IgD-negative memory B cell (primary cell): Measurements from ENCODE around the gene LRRN3. TPM values are rescaled to one million over a fixed set of nuclear protein-coding genes. Genes with fewer than 3 reads are reported as not detected.
A peak's percentile ranks its signal among the peaks of the same experiment; 100 is the strongest.

ENCODE experiments used
- H3K27ac Mint-ChIP-seq, 3 donors: one replicate each; pipeline ENCODE4 v1.8.0; 2020 to 2022; ENCODE audit warnings: mild to moderate bottlenecking in 3 of 3, mixed read lengths in 3 of 3, moderate library complexity in 1 of 3
- H3K27me3 Mint-ChIP-seq: one replicate; pipeline ENCODE4 v1.8.0; 2021; ENCODE audit warnings: mixed read lengths
- H3K36me3 Mint-ChIP-seq: one replicate; pipeline ENCODE4 v1.8.0; 2020; ENCODE audit warnings: mild to moderate bottlenecking, mixed read lengths
- H3K4me1 Mint-ChIP-seq, 3 donors: one replicate each; pipeline ENCODE4 v1.8.0; 2020 to 2022; ENCODE audit warnings: mixed read lengths in 3 of 3, mild to moderate bottlenecking in 1 of 3
- H3K4me3 Mint-ChIP-seq, 4 donors: one replicate each; pipeline ENCODE4 v1.8.0; 2020 to 2022; ENCODE audit warnings: mild to moderate bottlenecking in 4 of 4, mixed read lengths in 4 of 4, moderate library complexity in 3 of 4
- H3K9me3 Mint-ChIP-seq, 3 donors: one replicate each; pipeline ENCODE4 v1.8.0; 2020 to 2021; ENCODE audit warnings: mixed read lengths in 3 of 3, mild to moderate bottlenecking in 1 of 3
- polyA plus RNA-seq: library from polyadenylated mRNA; unstranded; fragments of 300-500 nt; fragmentation: Illumina TruSeq; gene quantifications from one replicate; pipeline ENCODE4 v1.2.3, GENCODE V29; 2021

Gene LRRN3
- polyA plus RNA-seq, 1 donor from 2014 or later: 2.7 TPM

DNA sequence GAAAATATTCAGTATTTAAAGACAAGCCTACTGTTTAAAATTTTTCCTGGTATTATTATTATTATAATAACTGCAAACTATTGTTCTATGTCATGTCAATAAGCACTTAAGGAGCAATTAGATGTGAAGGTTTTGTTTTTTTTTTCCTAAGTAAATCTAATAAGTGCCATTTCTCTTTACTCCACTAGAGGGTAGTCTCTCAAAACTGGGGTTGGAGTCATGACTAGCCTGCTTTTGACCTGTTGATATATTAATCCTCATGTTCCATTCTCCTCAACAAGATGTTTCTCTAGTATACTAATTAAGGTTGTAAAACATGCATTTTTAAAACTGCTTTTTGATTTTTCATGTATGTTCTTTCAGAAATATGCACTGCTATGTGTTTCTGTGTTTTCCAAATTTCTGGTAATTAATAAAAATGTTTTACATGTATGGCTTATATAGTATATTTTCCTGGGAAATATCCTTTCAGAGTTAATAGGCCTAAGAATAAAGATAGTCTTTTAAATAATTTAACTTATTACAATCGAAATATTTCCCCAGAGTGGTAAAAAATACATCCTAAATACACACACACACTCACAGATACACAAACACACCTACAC, 1.0 kb upstream of the LRRN3 start:
- Mint-ChIP-seq H3K27me3 (no peaks in the 10 kb centered on the region), H3K36me3 (peaks cover 1% of the 10 kb centered on the region), H3K4me1 (no peaks in the 10 kb centered on the region), H3K4me3 (no peak overlapping the region), H3K9me3 (peaks cover 0 to 5% (median 2%) of the 10 kb centered on the region in 3 donors), H3K27ac (no peak overlapping the region)

DNA sequence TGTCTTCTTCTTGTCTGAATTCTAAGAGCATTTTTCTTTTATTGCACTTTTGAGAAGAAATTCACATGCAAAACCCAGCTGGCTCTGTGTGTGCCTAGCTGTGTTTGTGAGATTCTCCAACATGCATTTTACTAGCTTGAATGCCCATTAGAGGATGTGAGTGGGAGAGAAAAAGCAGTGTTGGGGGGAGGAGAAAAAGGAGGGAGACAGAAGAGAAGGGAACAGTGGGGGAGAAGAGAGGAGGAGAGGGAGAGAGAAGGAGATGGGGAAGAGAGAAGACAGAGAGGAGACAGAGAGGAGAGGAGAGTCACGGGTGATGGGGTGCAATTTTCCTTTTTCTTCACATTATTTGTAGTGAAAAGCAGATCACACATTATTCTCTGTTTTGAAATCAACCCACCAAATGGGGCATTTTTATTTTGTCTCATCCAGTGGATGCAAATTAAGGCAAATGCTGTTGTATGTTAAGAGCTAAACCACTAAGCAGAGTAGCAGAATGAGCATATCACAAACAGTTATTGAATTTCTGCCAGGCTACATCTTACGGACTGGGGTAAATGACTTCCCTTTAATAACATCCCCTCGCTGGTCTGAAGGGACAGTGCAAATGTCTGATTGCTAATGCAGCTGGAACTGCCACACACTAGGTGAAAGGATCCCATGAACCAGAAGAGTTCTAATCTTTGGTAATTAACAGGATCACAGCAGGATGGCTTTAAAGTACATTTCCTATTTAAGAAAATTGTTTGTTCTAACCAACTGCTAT, 849 bp downstream of the LRRN3 start:
- H3K4me3 Mint-ChIP-seq: peak overlapping the region in 2 of 4 donors; percentile 61 to 68
- no peaks in the 10 kb centered on the region for H3K4me1 Mint-ChIP-seq
- no peaks in the 10 kb centered on the region for H3K9me3 Mint-ChIP-seq
- no peak overlapping the region for H3K27ac Mint-ChIP-seq
- H3K27me3 Mint-ChIP-seq: no peaks in the 10 kb centered on the region
- no peaks in the 10 kb centered on the region for H3K36me3 Mint-ChIP-seq

DNA sequence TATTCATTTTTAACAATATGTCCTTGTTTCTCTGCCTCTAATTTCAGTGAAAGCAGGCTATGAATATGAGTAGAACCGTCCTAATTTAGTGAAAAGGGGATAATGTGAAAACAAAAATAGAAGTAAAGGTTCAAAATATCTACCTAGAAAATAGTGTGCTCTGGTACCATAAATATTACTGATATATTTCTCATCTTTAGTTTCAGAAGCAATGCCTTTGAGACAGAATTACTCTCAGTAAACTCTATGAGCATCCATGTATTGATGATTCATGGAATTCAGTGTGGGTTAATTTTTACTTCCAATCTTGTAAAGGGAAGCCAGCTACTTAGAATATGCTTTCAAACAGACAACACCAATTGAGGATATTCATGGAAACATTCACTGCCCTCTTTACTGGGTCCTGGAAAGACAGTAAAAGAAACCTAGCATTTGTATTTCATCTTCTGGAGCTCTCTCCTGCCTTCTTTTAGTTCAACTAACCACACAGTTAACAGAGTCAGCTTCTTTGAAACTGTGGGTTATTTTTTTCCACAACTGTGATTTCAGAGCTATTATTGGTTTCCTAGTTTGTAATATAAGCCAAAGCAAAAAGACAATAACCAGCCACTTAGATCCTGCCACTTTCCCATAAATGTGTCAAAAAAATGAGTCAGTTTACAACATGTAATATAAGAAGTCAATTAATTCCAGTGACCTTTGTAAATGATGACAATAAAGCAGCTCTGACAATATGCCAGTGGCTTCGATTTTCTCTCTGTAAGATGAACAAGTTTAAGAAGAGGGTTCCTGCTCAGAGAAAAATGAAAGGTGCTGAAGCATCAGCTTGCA, 1.7 kb downstream of the LRRN3 start:
- no peaks in the 10 kb centered on the region for H3K36me3 Mint-ChIP-seq

DNA sequence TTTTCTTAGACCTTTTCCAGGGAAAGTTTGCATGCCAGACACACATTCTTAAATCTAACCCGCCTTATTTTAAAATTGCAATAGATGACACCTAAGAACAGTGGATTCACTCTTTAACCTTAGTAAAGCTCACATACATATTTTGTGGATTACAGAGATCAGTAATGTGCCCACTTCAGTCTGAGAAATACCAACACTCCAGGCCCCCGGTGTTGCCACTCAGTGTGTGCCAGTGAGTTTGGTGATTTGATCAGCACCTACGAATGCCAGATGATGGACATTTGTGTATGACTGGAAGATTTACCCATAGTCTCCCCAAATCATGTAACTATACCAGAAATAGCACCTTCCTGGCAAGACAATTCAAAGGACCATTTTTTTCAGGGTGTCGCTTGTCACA, 2.6 kb downstream of the LRRN3 start:
- Mint-ChIP-seq H3K4me3 (peak overlapping the region in 1 of 4 donors; percentile 59), H3K27me3 (no peaks in the 10 kb centered on the region), H3K4me1 (peaks cover under 1 to 2% (median 2%) of the 10 kb centered on the region in 3 donors), H3K36me3 (no peaks in the 10 kb centered on the region), H3K9me3 (no peaks in the 10 kb centered on the region), H3K27ac (peak overlapping the region in 1 of 3 donors; percentile 20)

More for the DNA sequence above, 1.7 kb downstream of the LRRN3 start:
- Mint-ChIP-seq H3K4me3 (peak overlapping the region in 1 of 4 donors; percentile 59), H3K27me3 (no peaks in the 10 kb centered on the region), H3K4me1 (no peaks in the 10 kb centered on the region), H3K27ac (no peak overlapping the region), H3K9me3 (no peaks in the 10 kb centered on the region)

DNA sequence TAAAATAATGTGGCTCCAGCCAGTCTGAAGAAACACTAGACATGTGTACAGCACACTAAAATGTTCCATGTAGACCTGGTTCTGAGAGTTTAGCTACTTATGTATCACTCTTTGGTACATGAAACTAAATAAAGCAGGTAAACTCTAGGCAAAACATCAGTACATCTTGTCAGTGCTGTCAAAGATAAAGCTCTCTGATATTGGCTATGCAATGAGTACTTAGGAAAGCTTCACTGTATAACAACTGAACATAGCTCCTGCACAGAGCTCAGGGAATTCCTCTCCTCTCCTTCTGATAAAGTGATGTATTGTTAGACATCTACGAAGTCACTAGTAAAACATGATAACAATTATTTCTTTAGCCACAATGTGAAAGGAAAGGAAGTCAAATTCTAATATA, 3.5 kb downstream of the LRRN3 start:
- Mint-ChIP-seq H3K4me1 (peaks cover 4 to 10% (median 8%) of the 10 kb centered on the region in 3 donors), H3K9me3 (no peaks in the 10 kb centered on the region), H3K27ac (no peak overlapping the region), H3K27me3 (no peaks in the 10 kb centered on the region), H3K4me3 (no peak overlapping the region), H3K36me3 (no peaks in the 10 kb centered on the region)

DNA sequence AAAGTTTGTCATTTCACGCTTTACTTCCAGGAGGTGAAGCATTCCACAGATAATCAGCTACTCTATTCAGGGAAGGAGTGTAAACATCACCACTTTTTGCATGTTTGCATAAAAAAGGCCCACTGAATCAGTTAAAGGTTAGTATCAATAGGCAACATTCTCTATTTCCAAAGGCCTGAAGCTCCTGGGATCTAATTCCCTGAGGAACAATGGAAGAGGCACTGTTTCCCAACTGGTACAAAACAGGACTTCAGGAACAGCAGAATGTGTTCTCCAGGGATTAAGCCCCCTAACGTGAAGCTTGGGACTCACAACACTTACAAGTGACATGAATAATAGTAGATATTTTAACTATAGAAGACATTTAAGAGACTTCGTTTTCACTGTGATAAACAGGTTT, 6.1 kb downstream of the LRRN3 start:
- H3K4me3 Mint-ChIP-seq: no peak overlapping the region
- H3K27me3 Mint-ChIP-seq: no peaks in the 10 kb centered on the region
- no peaks in the 10 kb centered on the region for H3K9me3 Mint-ChIP-seq
- peaks cover 4 to 10% (median 8%) of the 10 kb centered on the region in 3 donors for H3K4me1 Mint-ChIP-seq
- no peaks in the 10 kb centered on the region for H3K36me3 Mint-ChIP-seq
- H3K27ac Mint-ChIP-seq: no peak overlapping the region

DNA sequence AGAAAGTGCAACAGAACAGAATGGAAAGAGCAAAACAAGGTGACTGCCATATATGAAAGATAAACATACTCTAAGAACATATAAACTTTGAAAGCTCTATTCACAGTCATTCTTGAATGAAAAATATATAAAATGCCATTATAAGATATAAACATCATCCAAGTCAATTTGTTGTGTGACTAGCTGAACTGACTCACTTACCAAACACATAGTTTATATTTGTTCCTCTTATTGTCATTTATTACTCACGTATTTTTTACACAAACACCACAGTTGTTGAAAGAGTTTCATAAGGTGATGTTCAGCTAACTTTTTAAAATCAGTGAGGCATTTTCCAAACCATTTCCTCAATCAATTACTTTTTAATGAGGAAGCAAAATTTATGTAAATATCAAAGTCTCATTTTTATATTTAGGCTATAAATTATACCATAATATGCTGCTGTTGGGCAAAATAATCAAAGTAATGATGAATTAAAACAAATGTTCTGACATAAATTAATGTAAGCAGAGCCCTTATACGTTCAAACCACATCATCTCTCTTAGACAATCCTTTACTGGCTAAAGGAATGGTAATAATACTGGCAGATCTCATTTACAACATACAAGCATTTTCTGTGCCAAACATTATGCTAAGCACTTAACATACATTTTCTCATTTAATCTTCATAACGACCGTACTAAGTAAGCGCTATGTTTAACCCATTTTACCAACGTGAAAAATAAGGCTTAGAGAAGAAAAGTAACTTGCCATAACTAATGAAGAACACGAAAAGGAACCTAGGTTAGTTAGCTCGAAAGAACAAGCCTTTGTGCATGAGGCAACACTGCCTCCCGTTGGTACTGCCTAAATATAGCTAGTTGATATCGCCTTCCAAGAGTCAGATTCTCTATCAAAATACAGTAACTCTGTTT, 7.3 kb downstream of the LRRN3 start:
- Mint-ChIP-seq H3K4me1 (peaks cover 6 to 11% (median 10%) of the 10 kb centered on the region in 3 donors), H3K36me3 (no peaks in the 10 kb centered on the region), H3K4me3 (peak overlapping the region in 1 of 4 donors; percentile 34), H3K27ac (no peak overlapping the region), H3K9me3 (no peaks in the 10 kb centered on the region), H3K27me3 (no peaks in the 10 kb centered on the region)

DNA sequence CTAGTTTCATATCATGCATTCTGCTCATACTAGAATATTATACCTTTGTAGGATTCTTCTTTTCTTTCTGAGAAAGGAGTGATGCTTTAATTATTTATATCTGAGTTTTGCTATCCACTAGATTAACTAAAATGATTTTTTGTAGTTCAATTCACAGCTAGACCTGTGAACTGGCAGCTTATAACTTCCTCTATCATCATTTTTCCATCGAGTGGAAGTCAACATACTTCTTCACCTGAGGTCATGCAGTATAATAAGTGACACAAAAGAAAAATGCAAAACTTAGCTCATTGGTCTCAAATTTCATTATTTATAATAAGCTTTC, 8.0 kb downstream of the LRRN3 start:
- H3K36me3 Mint-ChIP-seq: no peaks in the 10 kb centered on the region
- H3K4me3 Mint-ChIP-seq: no peak overlapping the region
- no peaks in the 10 kb centered on the region for H3K27me3 Mint-ChIP-seq
- no peaks in the 10 kb centered on the region for H3K9me3 Mint-ChIP-seq
- no peak overlapping the region for H3K27ac Mint-ChIP-seq
- H3K4me1 Mint-ChIP-seq: peaks cover 10 to 17% (median 15%) of the 10 kb centered on the region in 3 donors

DNA sequence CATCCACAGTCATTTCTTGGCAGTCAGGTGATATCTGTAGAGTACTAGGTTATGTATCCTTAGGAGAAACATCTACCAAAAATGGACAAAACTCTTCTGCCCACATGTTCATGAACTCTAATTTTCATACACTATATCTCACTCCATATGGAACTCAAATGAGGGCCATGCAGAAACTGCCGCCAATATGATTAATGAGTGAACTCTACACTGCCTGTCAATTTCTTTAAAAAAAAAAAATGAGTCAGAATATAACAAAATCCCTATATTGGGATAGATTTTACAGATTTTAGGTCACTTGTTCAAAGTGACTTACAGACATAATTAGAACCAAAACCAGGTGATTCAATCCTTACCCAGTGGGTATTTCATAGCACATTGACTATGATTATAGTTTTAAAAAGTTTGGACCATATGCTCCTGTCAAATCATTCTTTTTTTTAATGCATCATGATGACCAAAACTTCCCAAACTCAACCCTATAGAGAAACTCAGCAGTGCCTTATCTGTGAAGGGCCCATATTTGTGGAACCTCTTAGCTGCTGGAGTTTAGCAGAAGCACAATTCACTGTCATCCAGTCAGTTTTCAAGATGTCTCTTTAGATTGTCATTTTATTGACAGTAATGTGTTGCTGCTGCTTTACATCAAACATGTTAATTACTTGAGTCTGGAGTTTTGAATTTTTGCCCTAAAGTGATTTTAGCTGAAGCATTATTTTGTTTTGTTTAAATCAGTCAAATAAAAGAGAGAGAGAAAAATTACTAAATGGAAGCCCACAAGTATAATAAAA, 11.1 kb downstream of the LRRN3 start:
- Mint-ChIP-seq H3K36me3 (no peaks in the 10 kb centered on the region), H3K9me3 (no peaks in the 10 kb centered on the region), H3K27me3 (no peaks in the 10 kb centered on the region), H3K27ac (no peak overlapping the region), H3K4me1 (peaks cover 27 to 44% (median 33%) of the 10 kb centered on the region in 3 donors), H3K4me3 (no peak overlapping the region)

DNA sequence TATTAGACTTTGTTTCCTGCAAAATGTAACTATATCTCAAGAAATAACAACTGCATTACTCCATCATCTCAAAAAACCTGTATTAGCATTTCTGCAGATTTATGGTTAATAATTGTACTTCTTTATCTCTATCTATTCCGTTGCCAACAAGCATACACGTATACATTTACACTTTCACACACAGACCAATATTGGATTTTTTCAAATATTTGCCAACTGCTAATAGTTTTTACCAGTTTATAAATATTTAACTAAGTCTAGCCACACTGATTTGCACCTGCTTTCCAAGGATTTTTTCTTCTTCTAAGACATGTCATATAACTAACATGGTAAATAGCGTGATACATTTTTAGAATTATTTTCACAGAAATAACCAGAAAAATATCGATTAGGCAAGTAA, 12.2 kb downstream of the LRRN3 start:
- H3K9me3 Mint-ChIP-seq: no peaks in the 10 kb centered on the region
- no peaks in the 10 kb centered on the region for H3K27me3 Mint-ChIP-seq
- H3K4me1 Mint-ChIP-seq: peaks cover 27 to 44% (median 33%) of the 10 kb centered on the region in 3 donors
- no peaks in the 10 kb centered on the region for H3K36me3 Mint-ChIP-seq
- H3K4me3 Mint-ChIP-seq: no peak overlapping the region
- H3K27ac Mint-ChIP-seq: peak overlapping the region in 1 of 3 donors; percentile 46

DNA sequence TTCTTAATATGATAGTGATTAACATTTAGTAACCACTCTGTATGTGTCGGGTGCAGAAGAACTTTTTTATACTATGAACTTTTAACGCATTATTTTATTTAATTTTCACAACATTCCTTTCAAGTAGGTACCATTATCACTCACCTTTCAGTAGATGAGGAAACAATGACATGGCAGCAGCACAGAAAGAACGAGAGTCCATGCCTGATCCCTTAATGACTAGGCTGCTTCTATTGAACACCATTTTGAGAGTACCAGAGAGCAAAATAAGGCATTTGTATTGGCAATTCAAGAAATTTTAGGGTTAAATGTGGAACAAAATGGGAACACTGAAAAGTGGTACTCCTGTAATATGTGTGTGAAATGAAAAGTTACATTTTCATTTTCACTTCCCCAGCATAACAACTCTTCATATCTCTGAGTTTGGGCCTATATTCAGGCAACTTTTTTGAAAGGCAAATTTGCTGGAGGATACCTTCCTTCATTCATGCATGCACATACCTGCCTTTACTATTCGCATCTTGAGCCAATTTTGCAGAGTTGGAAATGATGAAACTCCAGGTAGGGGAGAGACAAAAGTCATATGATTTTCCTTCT, 12.8 kb downstream of the LRRN3 start:
- H3K27ac Mint-ChIP-seq: peak overlapping the region; percentile 33 to 92 (median 46)
- no peaks in the 10 kb centered on the region for H3K9me3 Mint-ChIP-seq
- H3K4me3 Mint-ChIP-seq: peak overlapping the region in 3 of 4 donors; percentile 27 to 75 (median 33)
- no peaks in the 10 kb centered on the region for H3K36me3 Mint-ChIP-seq
- no peaks in the 10 kb centered on the region for H3K27me3 Mint-ChIP-seq
- H3K4me1 Mint-ChIP-seq: peaks cover 24 to 38% (median 28%) of the 10 kb centered on the region in 3 donors

DNA sequence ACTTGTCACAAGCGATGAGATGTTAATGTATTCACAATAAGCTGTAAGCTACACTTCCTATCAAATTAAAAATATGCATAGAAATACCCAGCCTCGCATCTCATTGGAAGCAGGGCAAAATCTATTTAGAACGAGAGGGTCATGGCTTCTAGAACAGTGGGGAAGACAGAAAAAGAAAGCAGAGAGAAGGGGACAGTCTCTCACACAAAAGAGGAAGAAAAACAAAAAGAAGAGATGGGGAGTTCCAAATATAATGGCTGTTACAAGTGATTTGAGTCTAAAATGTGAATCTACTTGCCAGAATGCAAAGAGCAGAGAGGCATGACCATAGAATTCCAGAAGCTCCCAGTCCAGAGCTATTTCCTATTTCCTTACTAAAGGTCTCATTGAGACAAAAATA, 13.8 kb downstream of the LRRN3 start:
- Mint-ChIP-seq H3K27me3 (no peaks in the 10 kb centered on the region), H3K9me3 (no peaks in the 10 kb centered on the region), H3K4me1 (peaks cover 23 to 33% (median 25%) of the 10 kb centered on the region in 3 donors), H3K4me3 (peak overlapping the region in 2 of 4 donors; percentile 33 to 75), H3K27ac (peak overlapping the region; percentile 33 to 92 (median 46)), H3K36me3 (no peaks in the 10 kb centered on the region)

DNA sequence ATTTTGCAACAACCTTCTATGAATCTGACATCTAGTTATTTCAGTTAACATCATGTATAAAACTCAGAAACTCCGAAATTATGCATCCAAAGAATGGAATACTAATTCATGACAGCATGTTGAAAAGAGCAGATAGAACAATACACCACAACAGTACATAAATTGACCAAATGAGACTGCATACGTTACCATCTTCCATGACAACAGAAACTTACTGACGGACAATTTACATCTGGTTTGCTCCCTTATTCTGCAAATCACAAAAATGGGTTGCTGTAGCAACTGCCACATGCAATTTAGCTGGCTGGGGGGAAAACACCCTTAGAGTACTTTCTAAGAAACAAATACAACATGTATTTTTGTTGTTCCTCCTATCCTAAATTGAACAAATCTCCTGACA, 14.3 kb downstream of the LRRN3 start:
- H3K4me1 Mint-ChIP-seq: peaks cover 23 to 33% (median 25%) of the 10 kb centered on the region in 3 donors
- no peak overlapping the region for H3K27ac Mint-ChIP-seq
- no peaks in the 10 kb centered on the region for H3K27me3 Mint-ChIP-seq
- H3K9me3 Mint-ChIP-seq: no peaks in the 10 kb centered on the region
- H3K36me3 Mint-ChIP-seq: no peaks in the 10 kb centered on the region
- no peak overlapping the region for H3K4me3 Mint-ChIP-seq
